Hepatocyte (in vitro differentiated cells): ENCODE measurements around the gene PCDHB16.

Experiments used
- EZH2 ChIP-seq: fragments of 200-600 bp; sonication (generic); IDR thresholded peaks from 2 replicates; pipeline ENCODE4 v1.6.1; 2016; ENCODE audit warnings: antibody characterized with exemption, mild to moderate bottlenecking, borderline replicate concordance
- EZH2phosphoT487 ChIP-seq: fragments of 200-600 bp; sonication (generic); IDR thresholded peaks from one replicate; pipeline ENCODE4 v1.6.1; 2018; ENCODE audit warnings: antibody characterized with exemption, mild to moderate bottlenecking, low read depth, moderate library complexity; ENCODE audit not compliant: unreplicated experiment, severe bottlenecking
- TF ChIP-seq, protein P1 (sequence below): fragments of 200-600 bp; sonication (generic); IDR thresholded peaks from 2 replicates; pipeline ENCODE4 v1.5.1; 2016; ENCODE audit warnings: antibody characterized with exemption, mild to moderate bottlenecking; ENCODE audit not compliant: poor library complexity

DNA sequence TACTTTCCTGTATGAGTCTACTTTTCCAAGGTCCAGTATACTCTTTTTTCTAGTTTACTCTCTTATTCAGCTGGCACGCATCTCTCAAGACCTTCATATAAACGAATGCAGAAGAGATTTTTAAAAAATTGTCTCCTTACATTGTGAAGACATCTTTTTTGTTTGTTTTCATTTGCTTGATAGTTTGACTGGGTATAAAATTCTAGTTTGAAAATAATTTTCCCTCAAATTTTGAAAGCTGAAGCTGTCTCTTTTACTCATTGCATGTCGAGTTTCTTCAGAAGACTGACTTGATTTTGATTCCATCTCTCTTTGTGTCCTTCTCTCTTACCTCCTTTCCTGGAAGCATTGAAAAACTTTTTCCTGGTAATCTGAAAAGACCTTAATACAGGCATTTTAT is 14.2 kb downstream of the PCDHB16 start:
- TF ChIP-seq, protein P1, sequence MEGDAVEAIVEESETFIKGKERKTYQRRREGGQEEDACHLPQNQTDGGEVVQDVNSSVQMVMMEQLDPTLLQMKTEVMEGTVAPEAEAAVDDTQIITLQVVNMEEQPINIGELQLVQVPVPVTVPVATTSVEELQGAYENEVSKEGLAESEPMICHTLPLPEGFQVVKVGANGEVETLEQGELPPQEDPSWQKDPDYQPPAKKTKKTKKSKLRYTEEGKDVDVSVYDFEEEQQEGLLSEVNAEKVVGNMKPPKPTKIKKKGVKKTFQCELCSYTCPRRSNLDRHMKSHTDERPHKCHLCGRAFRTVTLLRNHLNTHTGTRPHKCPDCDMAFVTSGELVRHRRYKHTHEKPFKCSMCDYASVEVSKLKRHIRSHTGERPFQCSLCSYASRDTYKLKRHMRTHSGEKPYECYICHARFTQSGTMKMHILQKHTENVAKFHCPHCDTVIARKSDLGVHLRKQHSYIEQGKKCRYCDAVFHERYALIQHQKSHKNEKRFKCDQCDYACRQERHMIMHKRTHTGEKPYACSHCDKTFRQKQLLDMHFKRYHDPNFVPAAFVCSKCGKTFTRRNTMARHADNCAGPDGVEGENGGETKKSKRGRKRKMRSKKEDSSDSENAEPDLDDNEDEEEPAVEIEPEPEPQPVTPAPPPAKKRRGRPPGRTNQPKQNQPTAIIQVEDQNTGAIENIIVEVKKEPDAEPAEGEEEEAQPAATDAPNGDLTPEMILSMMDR = no peak
- TF ChIP-seq EZH2 (no peak), EZH2phosphoT487 (no peak)
